SK-N-SH (cell line): Measurements from ENCODE around the gene STIM1. TPM values are rescaled to one million over a fixed set of nuclear protein-coding genes. Genes with fewer than 3 reads are reported as not detected.

Source experiments
- CTCF ChIA-PET: fragments of 300-600, 350-600 bp; formaldehyde crosslinking; extraction: SDS; loops from one replicate; lab custom pipeline; 2021; lab: Yijun Ruan, JAX
- POLR2A ChIA-PET: fragments of 350-600 bp; sonication (Branson Sonifier 250); formaldehyde crosslinking; extraction: SDS; loops from one replicate; lab custom pipeline; 2020; ENCODE audit warnings: antibody characterized with exemption, inconsistent platforms; lab: Yijun Ruan, JAX
- DNase-seq: peaks from one replicate; pipeline ENCODE4 v3.0.0; 2012
- H2AFZ ChIP-seq: fragments of 200-600 bp; sonication (generic); 2 replicates; pipeline ENCODE4 v1.8.1; 2016; ENCODE audit warnings: antibody characterized with exemption, mild to moderate bottlenecking, low read depth
- H3F3A ChIP-seq: fragments of 200-600 bp; sonication (generic); replicated peaks from 2 replicates; pipeline ENCODE3; 2016; ENCODE audit warnings: antibody characterized with exemption, mild to moderate bottlenecking; ENCODE audit not compliant: insufficient read depth
- H3K27ac ChIP-seq, 2 experiments: fragments of 200-500 bp in 1 of 2; fragments of 200-600 bp in 1 of 2; sonication (Bioruptor generic) in 1 of 2; sonication (generic), shearing (Covaris generic) in 1 of 2; 2 replicates each; pipeline versions ENCODE4 v1.5.1 to v1.6.1; 2014 to 2016; ENCODE audit warnings: low read depth in 2 of 2, inconsistent platforms in 1 of 2, low read length in 1 of 2, mild to moderate bottlenecking in 1 of 2, mixed read lengths in 1 of 2
- H3K27me3 ChIP-seq: fragments of 200-600 bp; sonication (generic), shearing (Covaris generic); 2 replicates; pipeline ENCODE4 v1.6.1; 2016; ENCODE audit warnings: mixed run types; ENCODE audit not compliant: insufficient read depth
- H3K36me3 ChIP-seq, 2 experiments: fragments of 200-500 bp in 1 of 2; fragments of 200-600 bp in 1 of 2; sonication (Bioruptor generic) in 1 of 2; sonication (generic) in 1 of 2; replicated peaks in 1 of 2; 2 replicates each; pipeline versions ENCODE3 to v1.5.1; 2014 to 2016; ENCODE audit warnings: low read length in 1 of 2, mild to moderate bottlenecking in 1 of 2; ENCODE audit not compliant: insufficient read depth in 2 of 2, control insufficient read depth in 1 of 2
- H3K4me1 ChIP-seq, 2 experiments: fragments of 200-500 bp in 1 of 2; fragments of 200-600 bp in 1 of 2; sonication (Bioruptor generic) in 1 of 2; sonication (generic), shearing (Covaris generic) in 1 of 2; 2 replicates each; pipeline versions ENCODE4 v1.5.1 to v1.6.1; 2014 to 2016; ENCODE audit warnings: low read depth in 1 of 2, low read length in 1 of 2, mixed run types in 1 of 2; ENCODE audit not compliant: insufficient read depth in 2 of 2, control insufficient read depth in 1 of 2
- H3K4me2 ChIP-seq: fragments of 200-600 bp; sonication (generic), shearing (Covaris generic); 2 replicates; pipeline ENCODE4 v1.6.1; 2017; ENCODE audit warnings: mixed run types
- H3K4me3 ChIP-seq, 2 experiments: fragments of 200-500 bp in 1 of 2; fragments of 200-600 bp in 1 of 2; sonication (Bioruptor generic) in 1 of 2; sonication (generic), shearing (Covaris generic) in 1 of 2; 2 replicates each; pipeline versions ENCODE4 v1.5.1 to v1.8.1; 2014 to 2016; ENCODE audit warnings: low read depth in 2 of 2, inconsistent platforms in 1 of 2, low read length in 1 of 2, mild to moderate bottlenecking in 1 of 2, mixed read lengths in 1 of 2, moderate library complexity in 1 of 2
- H3K79me2 ChIP-seq: fragments of 200-600 bp; sonication (generic); 2 replicates; pipeline ENCODE4 v1.8.1; 2017; ENCODE audit warnings: mild to moderate bottlenecking; ENCODE audit not compliant: insufficient read depth
- H3K9ac ChIP-seq: fragments of 200-600 bp; sonication (generic); 2 replicates; pipeline ENCODE4 v1.6.1; 2017; ENCODE audit warnings: mixed run types
- H3K9me2 ChIP-seq: fragments of 200-600 bp; sonication (generic); 2 replicates; pipeline ENCODE4 v1.6.1; 2017; ENCODE audit warnings: mixed run types
- H3K9me3 ChIP-seq: fragments of 200-600 bp; sonication (generic); 2 replicates; pipeline ENCODE4 v1.6.1; 2017; ENCODE audit warnings: mixed run types, mild to moderate bottlenecking, moderate library complexity
- H4K20me1 ChIP-seq: fragments of 200-600 bp; sonication (generic); 2 replicates; pipeline ENCODE4 v1.6.1; 2017; ENCODE audit warnings: mild to moderate bottlenecking, mixed run types; ENCODE audit not compliant: insufficient read depth
- CHD2 ChIP-seq: fragments of 150-350 bp; IDR thresholded peaks from 2 replicates; pipeline ENCODE4 v1.6.1; 2018; ENCODE audit warnings: low read length; ENCODE audit not compliant: partially characterized antibody
- CTCF ChIP-seq: fragments of 200-600 bp; sonication (generic); IDR thresholded peaks from 2 replicates; pipeline ENCODE4 v1.6.1; 2017; ENCODE audit warnings: antibody characterized with exemption, mild to moderate bottlenecking, moderate library complexity
- ELF1 ChIP-seq: IDR thresholded peaks from 2 replicates; pipeline ENCODE4 v1.4.0; 2012
- FOSL2 ChIP-seq: IDR thresholded peaks from 2 replicates; pipeline ENCODE4 v1.4.0; 2012; ENCODE audit warnings: low read depth, mild to moderate bottlenecking, moderate library complexity, borderline replicate concordance
- FOXM1 ChIP-seq: IDR thresholded peaks from 2 replicates; pipeline ENCODE4 v1.4.0; 2012; ENCODE audit warnings: low read depth, mild to moderate bottlenecking
- JUND ChIP-seq: IDR thresholded peaks from 2 replicates; pipeline ENCODE4 v1.4.0; 2012
- MEF2A ChIP-seq: IDR thresholded peaks from 2 replicates; pipeline ENCODE4 v1.4.0; 2012; ENCODE audit warnings: low read depth, borderline replicate concordance
- MXI1 ChIP-seq: IDR thresholded peaks from 2 replicates; pipeline ENCODE4 v1.6.1; 2012; ENCODE audit warnings: mild to moderate bottlenecking, low read depth, low read length, improper control_type of control experiment
- PBX3 ChIP-seq: IDR thresholded peaks from 2 replicates; pipeline ENCODE4; 2012
- RAD21 ChIP-seq: IDR thresholded peaks from 2 replicates; pipeline ENCODE4 v1.6.1; 2012; ENCODE audit warnings: mild to moderate bottlenecking, low read length
- REST ChIP-seq: IDR thresholded peaks from 2 replicates; pipeline ENCODE4 v1.6.1; 2012; ENCODE audit warnings: mild to moderate bottlenecking, low read depth, low read length, moderate library complexity
- RFX5 ChIP-seq: IDR thresholded peaks from 2 replicates; pipeline ENCODE4 v1.6.1; 2012; ENCODE audit warnings: mild to moderate bottlenecking, improper control_type of control experiment, low read length
- TAF1 ChIP-seq: IDR thresholded peaks from 2 replicates; pipeline ENCODE4 v1.6.1; 2012; ENCODE audit warnings: low read depth, mild to moderate bottlenecking, low read length, moderate library complexity, borderline replicate concordance
- TEAD4 ChIP-seq: IDR thresholded peaks from 2 replicates; pipeline ENCODE4 v1.4.0; 2012; ENCODE audit warnings: mild to moderate bottlenecking, borderline replicate concordance; ENCODE audit not compliant: insufficient read depth
- YY1 ChIP-seq: IDR thresholded peaks from 2 replicates; pipeline ENCODE4 v1.4.0; 2012; ENCODE audit warnings: low read depth, mild to moderate bottlenecking
- ZBTB33 ChIP-seq: IDR thresholded peaks from 2 replicates; pipeline ENCODE4 v1.4.0; 2012; ENCODE audit warnings: low read depth, borderline replicate concordance
- WGBS: methylation state at CpG from one replicate; pipeline ENCODE4 v1.1.6; 2017; ENCODE audit warnings: low lambda C conversion rate; 5-methylcytosine and 5-hydroxymethylcytosine counted together
- polyA plus RNA-seq, 3 experiments: library from polyadenylated mRNA; depleted of rRNA; stranded (reverse); fragments of >200 nt; gene quantifications; 2 replicates each; pipeline ENCODE4 v1.2.3, GENCODE V29; 2012

STIM1 gene
- polyA plus RNA-seq, 1 of the 3 experiments (the other 2 are of a cell fraction): 29.5 TPM

GRCh38 chr11:3942160-3942955 lies 86.9 kb downstream of the STIM1 start:
- Histone ChIP-seq H3K9ac (no peak overlapping the region), H3K4me1 (peaks cover 3 to 9% of the 10 kb centered on the region in 2 experiments; a peak in 2 of 4 replicates), H3K4me2 (no peak overlapping the region), H3K9me2 (no peaks in the 10 kb centered on the region), H3K27ac (no peak overlapping the region), H2AFZ (no peak overlapping the region), H3K9me3 (no peaks in the 10 kb centered on the region), H3F3A (no peaks in the 10 kb centered on the region), H3K4me3 (no peak overlapping the region), H3K36me3 (no peaks in the 10 kb centered on the region), H3K27me3 (no peaks in the 10 kb centered on the region), H3K79me2 (no peaks in the 10 kb centered on the region), H4K20me1 (no peaks in the 10 kb centered on the region)
- no peak for TF ChIP-seq FOXM1
- no peak for TF ChIP-seq JUND
- no peak for TF ChIP-seq ZBTB33
- TF ChIP-seq MXI1: no peak
- no peak for TF ChIP-seq REST
- TF ChIP-seq TEAD4: no peak
- TF ChIP-seq PBX3: no peak
- TF ChIP-seq YY1: no peak
- TF ChIP-seq ELF1: no peak
- no peak for TF ChIP-seq TAF1
- TF ChIP-seq FOSL2: no peak
- no peak for TF ChIP-seq CHD2
- TF ChIP-seq MEF2A: no peak
- TF ChIP-seq RAD21: no peak
- TF ChIP-seq RFX5: no peak
- TF ChIP-seq CTCF: no peak
- POLR2A ChIA-PET: no interaction called here
- DNase-seq: no peak
- CTCF ChIA-PET: interaction anchor here (0.9 to 1.6 kb wide), 2 partner anchors 92 to 130 kb away, joined by 3 read pairs; no protein-coding TSS in a partner anchor
- 66% methylated on average over 3 of the region's 3 CpGs for WGBS
